M059J (cell line): Measurements from ENCODE around the gene SYT2. TPM values are rescaled to one million over a fixed set of nuclear protein-coding genes. Genes with fewer than 3 reads are reported as not detected.
"Not testable (repeated sequence)": the region's sequence is repeated elsewhere in the genome, so short reads cannot be mapped to it uniquely, and the experiment has no call there.

Source experiments
- DNase-seq: peaks from one replicate; pipeline ENCODE4 v3.0.0-alpha.2; 2012; ENCODE audit warnings: low read depth
- total RNA-seq: library from RNA; depleted of rRNA; stranded (reverse); fragments of >200 nt; shearing (Covaris generic); gene quantifications from 2 replicates; pipeline ENCODE4 v1.2.3, GENCODE V29; 2014

SYT2 gene
- total RNA-seq, 1 experiment from 2014 or later = not detected

- DNase-seq = no peak
Measured at GRCh38 chr1:202590975-202591411, 119.3 kb downstream of the SYT2 start.

GRCh38 chr1:202590126-202590525, 120.1 kb downstream of the SYT2 start:
- DNase-seq = no peak

- DNase-seq = peak; percentile 100
Measured at GRCh38 chr1:202589190-202589930, 120.9 kb downstream of the SYT2 start.

- DNase-seq = no peak
Measured at GRCh38 chr1:202588503-202589189, 121.6 kb downstream of the SYT2 start.

- DNase-seq = no peak
Measured at GRCh38 chr1:202587859-202588485, 122.3 kb downstream of the SYT2 start.

GRCh38 chr1:202586871-202587270, 123.4 kb downstream of the SYT2 start:
- no peak for DNase-seq

GRCh38 chr1:202586018-202586821, 124.0 kb downstream of the SYT2 start:
- peak; percentile 63 for DNase-seq

GRCh38 chr1:202585590-202585933, 124.7 kb downstream of the SYT2 start:
- no peak for DNase-seq

- DNase-seq = peak; percentile 80
Measured at GRCh38 chr1:202584707-202585589, 125.3 kb downstream of the SYT2 start.

GRCh38 chr1:202582350-202582749, 127.9 kb downstream of the SYT2 start:
- DNase-seq = not testable (repeated sequence)

GRCh38 chr1:202580619-202581018, 129.6 kb downstream of the SYT2 start:
- DNase-seq = no peak

- DNase-seq = peak; percentile 92
Measured at GRCh38 chr1:202579806-202580205, 130.4 kb downstream of the SYT2 start.

- no peak for DNase-seq
Measured at GRCh38 chr1:202578565-202578964, 131.7 kb downstream of the SYT2 start.

GRCh38 chr1:202578001-202578504, 132.2 kb downstream of the SYT2 start:
- no peak for DNase-seq

- DNase-seq = no peak
Measured at GRCh38 chr1:202577381-202577780, 132.9 kb downstream of the SYT2 start.

- peak; percentile 81 for DNase-seq
Measured at GRCh38 chr1:202576816-202577215, 133.4 kb downstream of the SYT2 start.

- DNase-seq = peak; percentile 80
Measured at GRCh38 chr1:202575918-202576653, 134.2 kb downstream of the SYT2 start.

- no peak for DNase-seq
Measured at GRCh38 chr1:202572867-202573266, 137.4 kb downstream of the SYT2 start.

GRCh38 chr1:202571719-202572339, 138.4 kb downstream of the SYT2 start:
- DNase-seq = no peak
